CD4-positive, alpha-beta T cell treated with Interleukin-2 at 100 ng/mL for 4 hours (primary cell): ENCODE measurements around the gene TRIO.

Source experiments
- DNase-seq: peaks from one replicate; pipeline ENCODE4 v3.0.0-alpha.2; 2020; ENCODE audit warnings: low spot score

The TRIO gene

GRCh38 chr5:14460844-14461398 is 317.8 kb downstream of the TRIO start:
- DNase-seq: no peak

GRCh38 chr5:14462681-14463080 is 319.5 kb downstream of the TRIO start:
- DNase-seq: no peak

GRCh38 chr5:14463629-14464028 is 320.5 kb downstream of the TRIO start:
- DNase-seq: no peak

GRCh38 chr5:14464096-14464495 is 321.0 kb downstream of the TRIO start:
- DNase-seq: no peak

- no peak for DNase-seq
Observed at GRCh38 chr5:14464671-14465070, 321.5 kb downstream of the TRIO start.

GRCh38 chr5:14465116-14465515 is 322.0 kb downstream of the TRIO start:
- DNase-seq: no peak

GRCh38 chr5:14465776-14466175 is 322.6 kb downstream of the TRIO start:
- no peak for DNase-seq

- DNase-seq: no peak
Observed at GRCh38 chr5:14467251-14467650, 324.1 kb downstream of the TRIO start.

- no peak for DNase-seq
Observed at GRCh38 chr5:14467886-14468285, 324.7 kb downstream of the TRIO start.

- no peak for DNase-seq
Observed at GRCh38 chr5:14469551-14470377, 326.6 kb downstream of the TRIO start.

- no peak for DNase-seq
Observed at GRCh38 chr5:14471507-14471906, 328.4 kb downstream of the TRIO start.

- no peak for DNase-seq
Observed at GRCh38 chr5:14472986-14473567, 329.9 kb downstream of the TRIO start.

GRCh38 chr5:14475045-14475444 is 331.9 kb downstream of the TRIO start:
- DNase-seq: no peak

GRCh38 chr5:14476786-14477435 is 333.8 kb downstream of the TRIO start:
- DNase-seq: no peak

GRCh38 chr5:14479143-14479696 is 336.1 kb downstream of the TRIO start:
- DNase-seq: no peak

GRCh38 chr5:14481349-14481748 is 338.2 kb downstream of the TRIO start:
- DNase-seq: no peak

- DNase-seq: no peak
Observed at GRCh38 chr5:14482085-14482484, 338.9 kb downstream of the TRIO start.

- DNase-seq: no peak
Observed at GRCh38 chr5:14483504-14484157, 340.5 kb downstream of the TRIO start.

GRCh38 chr5:14486486-14486885 is 343.3 kb downstream of the TRIO start:
- no peak for DNase-seq

GRCh38 chr5:14486996-14487896 is 344.1 kb downstream of the TRIO start:
- no peak for DNase-seq
